ENCODE measurements around the gene KAZN.

Gene KAZN

DNA sequence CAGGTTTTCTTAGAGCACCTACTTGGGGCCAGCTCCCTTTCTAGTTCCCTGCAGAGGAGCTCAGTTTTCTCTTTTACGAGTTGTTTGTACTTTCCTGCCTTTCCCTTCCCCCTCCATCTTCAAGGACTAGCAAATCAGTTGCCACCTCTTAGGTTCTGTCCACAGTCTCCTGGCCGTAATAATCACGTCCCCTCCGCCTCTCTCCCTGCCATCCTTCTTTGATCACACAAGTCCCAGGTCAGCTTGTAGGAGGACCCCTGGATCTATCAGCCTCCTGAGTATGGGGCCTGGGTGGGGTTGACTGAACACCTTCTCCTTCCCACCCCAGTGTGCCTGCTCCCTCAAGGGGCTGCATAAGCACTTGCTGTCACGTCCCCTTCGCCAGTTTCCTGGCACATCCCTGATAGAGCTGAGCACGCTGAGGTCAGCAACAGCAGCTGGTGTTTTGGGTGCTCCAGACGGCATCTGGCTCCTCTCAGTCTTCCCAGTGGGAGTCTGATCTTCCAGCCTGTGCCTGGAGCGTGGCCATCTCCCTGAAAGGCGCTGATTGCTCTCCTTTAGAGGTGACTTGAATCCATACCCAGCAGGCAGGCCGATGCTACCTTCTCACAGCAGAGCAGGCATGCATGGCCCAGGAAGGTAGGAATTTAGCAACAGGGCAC, 338.9 kb downstream of the KAZN start:
- DNase-seq, result no peak
- ATAC-seq, result no peak

DNA sequence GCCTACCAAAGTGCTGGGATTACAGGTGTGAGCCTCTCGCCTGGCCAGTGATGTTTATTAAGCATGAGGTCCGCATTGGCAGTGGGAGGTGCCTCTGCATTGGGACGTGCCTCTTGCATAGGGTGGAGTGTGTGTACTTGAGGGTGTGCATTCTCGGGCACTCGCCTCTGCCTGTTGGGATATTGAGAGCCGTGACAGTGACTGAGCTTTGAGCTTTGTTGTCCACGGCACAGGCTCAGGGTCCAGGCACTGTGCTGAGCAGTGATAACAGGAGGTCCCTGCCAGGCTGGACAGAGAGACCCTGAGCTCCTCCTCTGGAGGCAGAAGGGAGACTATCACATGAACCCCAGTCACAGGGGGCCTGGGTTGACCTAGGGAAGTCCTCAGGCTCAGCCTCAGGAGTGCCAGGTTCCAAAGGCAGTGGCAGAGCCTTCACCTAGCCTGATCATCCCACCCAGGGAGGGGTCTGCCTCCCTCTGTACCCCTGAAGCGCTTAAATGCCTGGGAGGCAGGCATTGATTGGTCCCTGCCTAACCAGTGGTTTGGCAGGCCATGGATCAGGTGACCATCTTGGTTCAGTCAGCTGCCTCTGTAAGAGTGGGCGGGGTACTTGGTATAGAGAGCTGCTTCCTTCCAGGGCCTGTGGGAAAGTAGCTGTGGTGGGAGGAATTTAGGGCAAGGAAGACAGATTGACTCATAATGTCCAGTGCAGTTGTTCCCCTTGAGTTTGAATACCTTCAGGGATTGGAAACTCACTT, 341.2 kb downstream of the KAZN start:
- ATAC-seq, result no peak
- no peak for DNase-seq

DNA sequence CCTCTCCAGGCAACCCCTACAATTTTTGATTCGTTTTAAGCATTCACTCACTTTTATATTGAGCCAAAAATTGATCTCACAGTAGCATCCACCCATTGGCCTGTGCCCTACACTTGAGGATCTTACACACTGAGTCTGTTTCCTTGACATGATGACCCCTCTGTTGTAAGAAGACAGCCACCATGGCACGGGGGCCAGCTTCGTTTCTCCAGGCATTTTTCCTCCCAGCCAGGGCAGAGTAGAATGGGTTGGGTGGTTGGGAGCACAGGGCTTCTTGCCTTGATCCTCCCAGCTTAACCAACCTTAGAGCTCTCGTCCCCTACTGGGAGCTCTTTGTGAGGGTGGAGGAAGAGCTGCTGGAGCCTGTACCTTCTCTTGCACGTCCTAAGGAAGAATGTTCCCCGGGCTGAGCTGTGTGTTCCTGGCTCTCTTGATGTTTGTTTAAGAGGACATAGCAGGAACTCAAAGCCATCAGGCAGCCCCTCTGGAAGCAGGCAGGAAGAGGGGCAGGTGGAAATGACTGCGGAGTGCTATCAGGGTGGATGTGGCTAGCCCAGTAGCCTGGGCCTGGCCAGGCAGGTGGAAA, 341.9 kb downstream of the KAZN start:
- DNase-seq, result no peak
- no peak for ATAC-seq

- DNase-seq, result no peak
- ATAC-seq, result no peak
These were observed 343.4 kb downstream of the KAZN start for GRCh38 chr1:14941864-14942263.

GRCh38 chr1:14944471-14944985, 346.0 kb downstream of the KAZN start:
- DNase-seq, result no peak
- ATAC-seq, result no peak

- ATAC-seq (no peak), DNase-seq (no peak)
These were observed 346.9 kb downstream of the KAZN start for GRCh38 chr1:14945132-14946010.

GRCh38 chr1:14946011-14946359, 347.5 kb downstream of the KAZN start:
- no peak for ATAC-seq
- no peak for DNase-seq

DNA sequence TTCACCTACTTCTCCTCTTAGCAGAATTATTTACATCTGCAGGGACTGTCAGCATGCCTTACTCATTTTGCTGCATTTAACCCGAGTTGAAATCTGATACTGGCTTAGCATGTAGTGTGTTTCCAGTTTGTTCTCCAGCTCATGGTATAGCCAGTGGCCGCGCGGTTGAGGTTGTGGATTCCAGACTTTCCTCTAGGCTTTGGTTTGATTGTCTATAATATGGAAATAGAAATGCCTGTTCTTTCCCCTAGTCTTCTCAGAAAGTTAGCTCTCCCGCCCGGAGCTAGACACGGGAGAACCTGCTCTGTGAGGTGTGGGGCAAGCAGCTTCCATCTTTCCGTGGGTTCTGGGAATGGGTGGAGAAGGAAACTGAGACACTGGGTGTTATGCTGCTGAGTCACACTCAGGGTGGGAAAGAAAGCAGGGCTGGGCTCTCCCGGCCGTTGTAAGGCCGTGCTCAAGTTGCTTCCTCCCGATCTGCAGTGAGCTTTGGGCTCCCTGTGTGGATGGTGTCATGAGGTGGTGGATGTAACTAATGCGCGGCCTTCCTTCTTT, 348.3 kb downstream of the KAZN start:
- DNase-seq (no peak), ATAC-seq (no peak)

GRCh38 chr1:14947421-14947820, 348.9 kb downstream of the KAZN start:
- DNase-seq (no peak), ATAC-seq (no peak)

- ATAC-seq (no peak), DNase-seq (no peak)
These were observed 349.7 kb downstream of the KAZN start for GRCh38 chr1:14948112-14948652.

- ATAC-seq, result no peak
- no peak for DNase-seq
These were observed 350.9 kb downstream of the KAZN start for GRCh38 chr1:14949270-14949835.

DNA sequence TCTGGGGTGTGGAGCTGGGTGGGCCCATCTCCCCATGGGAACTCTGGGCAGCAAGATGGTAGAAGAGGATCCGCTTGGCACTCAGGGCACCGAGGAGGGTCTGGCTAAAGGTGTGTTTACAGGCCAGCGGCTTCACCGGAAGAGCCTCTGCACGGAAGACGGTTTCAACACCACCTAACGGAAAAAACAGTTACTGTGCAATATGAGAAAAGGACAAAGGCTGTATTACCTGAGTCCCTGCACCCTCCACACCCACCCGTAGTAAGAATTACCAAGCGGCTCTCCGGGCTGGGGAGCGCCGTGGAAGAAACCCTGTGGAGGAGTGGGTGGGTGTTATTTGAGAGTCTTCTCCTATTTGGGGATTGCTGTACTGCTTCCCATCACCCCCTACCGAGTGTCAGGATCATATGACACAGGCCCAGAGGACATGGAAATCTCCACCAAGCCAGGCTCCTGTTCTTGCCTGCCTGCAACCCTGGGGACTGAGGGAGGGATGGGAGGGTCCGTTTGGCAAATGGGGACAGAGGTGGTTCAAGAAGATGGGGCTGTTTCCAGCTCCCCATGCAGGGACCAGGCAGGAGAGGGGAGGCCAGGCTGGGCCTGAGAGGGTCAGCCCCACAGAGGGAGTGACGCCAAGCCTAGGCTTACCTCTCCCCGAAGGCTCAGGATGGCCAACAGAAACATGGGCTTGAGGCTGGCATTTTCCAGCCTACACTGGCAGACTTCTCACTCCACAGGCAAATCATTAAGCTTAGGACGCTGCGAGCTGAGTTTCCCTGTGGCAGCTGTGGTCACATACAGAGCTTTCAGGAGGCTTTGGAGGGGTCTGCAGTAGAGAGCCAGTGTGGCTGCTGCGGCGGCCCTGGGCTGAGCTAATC, 351.6 kb downstream of the KAZN start:
- ATAC-seq, result no peak
- DNase-seq, result no peak

GRCh38 chr1:14951766-14952165, 353.3 kb downstream of the KAZN start:
- no peak for ATAC-seq
- no peak for DNase-seq

GRCh38 chr1:14952626-14953314, 354.3 kb downstream of the KAZN start:
- DNase-seq (no peak), ATAC-seq (no peak)

GRCh38 chr1:14954210-14954609, 355.7 kb downstream of the KAZN start:
- no peak for ATAC-seq
- no peak for DNase-seq

GRCh38 chr1:14954930-14955329, 356.4 kb downstream of the KAZN start:
- DNase-seq (no peak), ATAC-seq (no peak)

DNA sequence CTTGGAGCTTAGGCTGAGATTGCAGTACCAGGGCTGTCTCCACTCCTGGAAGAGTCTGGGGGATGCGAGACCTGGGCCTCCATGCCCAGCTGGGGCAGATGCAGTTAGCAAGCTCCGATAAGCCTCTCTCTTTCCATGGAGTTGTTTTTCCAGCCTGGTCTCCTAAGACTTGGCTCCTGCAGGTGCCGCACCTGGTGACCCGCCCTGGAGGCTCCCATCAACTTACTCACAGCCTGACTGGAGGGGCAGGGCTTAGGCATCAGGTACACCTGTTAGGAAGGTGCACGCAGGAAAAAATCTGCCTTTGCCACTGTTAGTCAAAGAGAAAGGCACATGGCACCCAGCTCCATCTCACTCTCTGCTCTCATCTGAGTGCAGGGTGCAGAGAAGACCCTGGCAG, 356.9 kb downstream of the KAZN start:
- DNase-seq (no peak), ATAC-seq (no peak)

GRCh38 chr1:14955976-14956375, 357.5 kb downstream of the KAZN start:
- DNase-seq (no peak), ATAC-seq (no peak)

- no peak for DNase-seq
- ATAC-seq, result no peak
These were observed 358.2 kb downstream of the KAZN start for GRCh38 chr1:14956579-14957195.
